Measurements from ENCODE around the gene CRYAB.

DNA sequence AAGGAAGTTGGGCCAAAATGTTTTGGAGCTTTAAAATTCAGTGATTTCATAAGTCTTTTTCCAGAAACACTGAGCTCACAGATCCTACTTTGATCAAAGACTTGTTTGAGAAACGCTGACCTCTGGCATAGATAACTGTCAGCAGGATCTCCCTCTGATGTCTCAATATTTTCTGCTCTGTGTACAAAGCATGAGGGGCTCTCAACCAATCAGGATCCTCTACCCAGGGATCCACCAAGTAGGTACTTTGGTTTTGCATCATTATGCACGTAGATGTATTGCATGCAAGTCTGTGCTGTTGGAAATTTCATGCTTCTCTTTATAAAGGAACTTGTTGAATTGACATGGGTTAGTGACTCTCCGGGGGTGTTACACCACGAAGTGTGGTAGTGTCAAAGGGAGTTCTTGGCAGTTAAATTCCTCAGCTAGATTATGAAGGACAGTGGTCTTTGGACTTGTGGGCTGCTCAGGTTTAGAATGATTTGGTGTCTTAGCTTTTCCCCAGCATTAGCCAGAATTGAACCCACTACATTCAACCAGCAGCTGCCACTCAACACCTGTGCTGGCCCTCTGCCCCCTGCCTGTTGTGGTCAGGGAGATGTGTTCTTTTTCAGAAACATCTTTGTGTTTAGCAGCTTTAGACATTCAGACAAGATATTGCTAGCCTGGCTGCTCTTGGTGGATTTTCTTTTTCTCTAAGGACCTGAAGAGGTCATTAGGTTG, 23.9 kb upstream of the CRYAB start:
- TF ChIP-seq ETV6 (CRISPR knock-in tag; IDR thresholded peaks at IDR 0.05) (no peak), ERG (CRISPR knock-in tag; IDR thresholded peaks at IDR 0.05) (no peak), MAX (CRISPR knock-in tag; IDR thresholded peaks at IDR 0.05) (no peak), CBFB (CRISPR knock-in tag; IDR thresholded peaks at IDR 0.05; ENCODE audit: low read depth) (no peak)
- TF ChIP-seq, protein P1, sequence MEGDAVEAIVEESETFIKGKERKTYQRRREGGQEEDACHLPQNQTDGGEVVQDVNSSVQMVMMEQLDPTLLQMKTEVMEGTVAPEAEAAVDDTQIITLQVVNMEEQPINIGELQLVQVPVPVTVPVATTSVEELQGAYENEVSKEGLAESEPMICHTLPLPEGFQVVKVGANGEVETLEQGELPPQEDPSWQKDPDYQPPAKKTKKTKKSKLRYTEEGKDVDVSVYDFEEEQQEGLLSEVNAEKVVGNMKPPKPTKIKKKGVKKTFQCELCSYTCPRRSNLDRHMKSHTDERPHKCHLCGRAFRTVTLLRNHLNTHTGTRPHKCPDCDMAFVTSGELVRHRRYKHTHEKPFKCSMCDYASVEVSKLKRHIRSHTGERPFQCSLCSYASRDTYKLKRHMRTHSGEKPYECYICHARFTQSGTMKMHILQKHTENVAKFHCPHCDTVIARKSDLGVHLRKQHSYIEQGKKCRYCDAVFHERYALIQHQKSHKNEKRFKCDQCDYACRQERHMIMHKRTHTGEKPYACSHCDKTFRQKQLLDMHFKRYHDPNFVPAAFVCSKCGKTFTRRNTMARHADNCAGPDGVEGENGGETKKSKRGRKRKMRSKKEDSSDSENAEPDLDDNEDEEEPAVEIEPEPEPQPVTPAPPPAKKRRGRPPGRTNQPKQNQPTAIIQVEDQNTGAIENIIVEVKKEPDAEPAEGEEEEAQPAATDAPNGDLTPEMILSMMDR (IDR thresholded peaks at IDR 0.05): no peak
- TF ChIP-seq, protein P2, sequence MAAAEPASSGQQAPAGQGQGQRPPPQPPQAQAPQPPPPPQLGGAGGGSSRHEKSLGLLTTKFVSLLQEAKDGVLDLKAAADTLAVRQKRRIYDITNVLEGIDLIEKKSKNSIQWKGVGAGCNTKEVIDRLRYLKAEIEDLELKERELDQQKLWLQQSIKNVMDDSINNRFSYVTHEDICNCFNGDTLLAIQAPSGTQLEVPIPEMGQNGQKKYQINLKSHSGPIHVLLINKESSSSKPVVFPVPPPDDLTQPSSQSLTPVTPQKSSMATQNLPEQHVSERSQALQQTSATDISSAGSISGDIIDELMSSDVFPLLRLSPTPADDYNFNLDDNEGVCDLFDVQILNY (CRISPR knock-in tag; IDR thresholded peaks at IDR 0.05): no peak
- TF ChIP-seq, protein P3, sequence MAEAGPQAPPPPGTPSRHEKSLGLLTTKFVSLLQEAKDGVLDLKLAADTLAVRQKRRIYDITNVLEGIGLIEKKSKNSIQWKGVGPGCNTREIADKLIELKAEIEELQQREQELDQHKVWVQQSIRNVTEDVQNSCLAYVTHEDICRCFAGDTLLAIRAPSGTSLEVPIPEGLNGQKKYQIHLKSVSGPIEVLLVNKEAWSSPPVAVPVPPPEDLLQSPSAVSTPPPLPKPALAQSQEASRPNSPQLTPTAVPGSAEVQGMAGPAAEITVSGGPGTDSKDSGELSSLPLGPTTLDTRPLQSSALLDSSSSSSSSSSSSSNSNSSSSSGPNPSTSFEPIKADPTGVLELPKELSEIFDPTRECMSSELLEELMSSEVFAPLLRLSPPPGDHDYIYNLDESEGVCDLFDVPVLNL (CRISPR knock-in tag; IDR thresholded peaks at IDR 0.05; ENCODE audit: borderline replicate concordance, low read depth): no peak

All from WTC11 (cell line).